Choroid plexus epithelial cell (primary cell): ENCODE data around the gene PRKN.

ENCODE experiments used
- DNase-seq: peaks from one replicate; pipeline ENCODE4 v3.0.0-alpha.2; 2010; ENCODE audit warnings: low read depth
- H3K4me3 ChIP-seq: 2 replicates; pipeline ENCODE4 v1.5.1; 2011; ENCODE audit warnings: low read depth, mild to moderate bottlenecking, control low read depth, low read length, moderate library complexity
- TF ChIP-seq, protein P1 (sequence below): conservative IDR thresholded peaks from 2 replicates; pipeline ENCODE4 v1.5.1; 2011; ENCODE audit warnings: low read depth, mild to moderate bottlenecking, control low read depth, inconsistent platforms, low read length, moderate library complexity

PRKN gene

DNA sequence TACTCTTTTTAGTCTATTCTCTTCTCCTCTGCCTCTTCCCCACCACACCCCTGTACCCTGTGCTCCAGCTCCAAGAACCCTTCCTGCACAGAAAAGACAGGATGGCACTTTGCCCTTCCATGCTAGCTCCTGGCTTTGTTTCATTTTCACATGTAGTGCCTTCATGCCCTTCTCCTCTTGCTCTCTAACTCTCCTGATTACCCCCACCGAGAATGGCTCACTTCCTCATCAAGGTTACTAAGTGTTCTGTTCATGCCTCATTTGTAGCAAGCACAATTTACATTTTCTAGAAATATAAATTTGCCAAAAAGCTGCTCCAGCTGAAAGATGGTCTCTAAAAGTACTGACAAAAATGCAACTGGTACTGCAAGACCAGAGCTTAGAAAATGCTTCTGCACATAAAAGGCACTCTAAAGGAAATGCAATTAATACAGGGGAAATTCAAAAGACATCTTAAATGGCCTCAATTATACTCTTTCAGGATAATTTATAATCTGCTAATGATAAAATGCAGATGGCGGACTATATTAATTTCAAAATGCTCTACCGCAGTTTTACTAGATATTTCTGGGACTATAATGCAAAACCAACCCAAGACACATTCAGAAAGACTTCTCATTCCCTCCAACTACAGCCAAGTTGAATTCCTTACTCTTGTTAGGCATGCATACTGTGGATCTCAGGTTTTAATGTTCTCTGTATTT lies 570.2 kb downstream of the PRKN start:
- TF ChIP-seq, protein P1, sequence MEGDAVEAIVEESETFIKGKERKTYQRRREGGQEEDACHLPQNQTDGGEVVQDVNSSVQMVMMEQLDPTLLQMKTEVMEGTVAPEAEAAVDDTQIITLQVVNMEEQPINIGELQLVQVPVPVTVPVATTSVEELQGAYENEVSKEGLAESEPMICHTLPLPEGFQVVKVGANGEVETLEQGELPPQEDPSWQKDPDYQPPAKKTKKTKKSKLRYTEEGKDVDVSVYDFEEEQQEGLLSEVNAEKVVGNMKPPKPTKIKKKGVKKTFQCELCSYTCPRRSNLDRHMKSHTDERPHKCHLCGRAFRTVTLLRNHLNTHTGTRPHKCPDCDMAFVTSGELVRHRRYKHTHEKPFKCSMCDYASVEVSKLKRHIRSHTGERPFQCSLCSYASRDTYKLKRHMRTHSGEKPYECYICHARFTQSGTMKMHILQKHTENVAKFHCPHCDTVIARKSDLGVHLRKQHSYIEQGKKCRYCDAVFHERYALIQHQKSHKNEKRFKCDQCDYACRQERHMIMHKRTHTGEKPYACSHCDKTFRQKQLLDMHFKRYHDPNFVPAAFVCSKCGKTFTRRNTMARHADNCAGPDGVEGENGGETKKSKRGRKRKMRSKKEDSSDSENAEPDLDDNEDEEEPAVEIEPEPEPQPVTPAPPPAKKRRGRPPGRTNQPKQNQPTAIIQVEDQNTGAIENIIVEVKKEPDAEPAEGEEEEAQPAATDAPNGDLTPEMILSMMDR, result no peak
- no peak overlapping the region for H3K4me3 ChIP-seq
- no peak for DNase-seq

- peak; percentile 5 for DNase-seq
- H3K4me3 ChIP-seq, result no peak overlapping the region
- TF ChIP-seq, protein P1, result no peak
These were observed 571.4 kb downstream of the PRKN start for GRCh38 chr6:162156146-162156545.

- DNase-seq, result no peak
- TF ChIP-seq, protein P1, result no peak
- H3K4me3 ChIP-seq, result no peak overlapping the region
These were observed 572.6 kb downstream of the PRKN start for GRCh38 chr6:162154930-162155329.

DNA sequence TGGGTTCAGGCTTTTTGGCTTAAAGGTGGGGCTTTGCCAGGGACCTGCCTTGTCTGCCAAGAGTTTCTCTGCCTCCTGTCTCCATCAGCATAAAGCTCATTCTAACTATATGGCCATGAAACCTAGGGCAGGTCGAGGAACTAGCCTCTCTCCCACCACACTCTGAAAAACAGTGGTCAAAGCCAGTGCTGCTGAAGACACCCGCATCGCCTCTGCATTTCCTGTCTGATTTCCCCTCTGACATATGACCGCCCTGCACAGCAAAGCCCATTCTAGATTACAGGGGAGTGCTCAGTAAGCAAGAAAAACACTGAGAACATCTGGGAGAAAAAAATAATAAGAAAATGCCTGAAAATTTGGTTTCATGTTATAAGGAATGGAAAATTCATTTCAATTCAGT lies 573.6 kb downstream of the PRKN start:
- DNase-seq, result no peak
- no peak overlapping the region for H3K4me3 ChIP-seq
- TF ChIP-seq, protein P1, result no peak

DNA sequence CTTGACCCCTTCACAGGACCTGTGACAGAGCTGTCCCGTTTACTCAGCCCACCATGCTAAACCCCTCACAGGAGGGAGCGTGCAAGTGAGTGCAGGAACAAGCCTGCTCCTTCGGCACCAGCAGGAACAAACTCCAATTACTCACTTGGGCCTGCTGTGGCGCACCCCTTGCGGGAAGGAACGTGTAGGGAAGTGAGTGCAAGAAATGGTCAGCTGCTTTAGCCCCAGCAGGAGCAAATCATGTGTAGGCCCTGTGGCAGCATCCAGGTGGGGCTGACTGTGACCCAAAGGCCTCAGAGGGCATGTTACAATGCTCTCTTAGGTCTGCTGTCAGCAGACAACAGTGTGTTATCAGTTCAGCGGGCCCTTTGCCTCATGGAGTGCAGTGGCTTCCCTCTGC lies 574.4 kb downstream of the PRKN start:
- no peak for DNase-seq
- TF ChIP-seq, protein P1, result no peak
- H3K4me3 ChIP-seq, result no peak overlapping the region

GRCh38 chr6:162151021-162151665 lies 576.4 kb downstream of the PRKN start:
- peak overlapping the region; percentile 17 for H3K4me3 ChIP-seq

More at GRCh38 chr6:162151021-162151665, 576.4 kb downstream of the PRKN start:
- peak; percentile 87 for DNase-seq
- TF ChIP-seq, protein P1, result no peak
